NOMO-1 treated with DMSO at 0.1 percent for 48 hours (cell line): Measurements from ENCODE around the gene MYH7.

Experiments used
- DNase-seq: peaks from one replicate; lab custom pipeline; 2025; ENCODE audit not compliant: unreplicated experiment; lab: John Stamatoyannopoulos, UW

MYH7 gene

GRCh38 chr14:23449314-23449713 lies 13.9 kb upstream of the MYH7 start:
- DNase-seq: no peak

DNA sequence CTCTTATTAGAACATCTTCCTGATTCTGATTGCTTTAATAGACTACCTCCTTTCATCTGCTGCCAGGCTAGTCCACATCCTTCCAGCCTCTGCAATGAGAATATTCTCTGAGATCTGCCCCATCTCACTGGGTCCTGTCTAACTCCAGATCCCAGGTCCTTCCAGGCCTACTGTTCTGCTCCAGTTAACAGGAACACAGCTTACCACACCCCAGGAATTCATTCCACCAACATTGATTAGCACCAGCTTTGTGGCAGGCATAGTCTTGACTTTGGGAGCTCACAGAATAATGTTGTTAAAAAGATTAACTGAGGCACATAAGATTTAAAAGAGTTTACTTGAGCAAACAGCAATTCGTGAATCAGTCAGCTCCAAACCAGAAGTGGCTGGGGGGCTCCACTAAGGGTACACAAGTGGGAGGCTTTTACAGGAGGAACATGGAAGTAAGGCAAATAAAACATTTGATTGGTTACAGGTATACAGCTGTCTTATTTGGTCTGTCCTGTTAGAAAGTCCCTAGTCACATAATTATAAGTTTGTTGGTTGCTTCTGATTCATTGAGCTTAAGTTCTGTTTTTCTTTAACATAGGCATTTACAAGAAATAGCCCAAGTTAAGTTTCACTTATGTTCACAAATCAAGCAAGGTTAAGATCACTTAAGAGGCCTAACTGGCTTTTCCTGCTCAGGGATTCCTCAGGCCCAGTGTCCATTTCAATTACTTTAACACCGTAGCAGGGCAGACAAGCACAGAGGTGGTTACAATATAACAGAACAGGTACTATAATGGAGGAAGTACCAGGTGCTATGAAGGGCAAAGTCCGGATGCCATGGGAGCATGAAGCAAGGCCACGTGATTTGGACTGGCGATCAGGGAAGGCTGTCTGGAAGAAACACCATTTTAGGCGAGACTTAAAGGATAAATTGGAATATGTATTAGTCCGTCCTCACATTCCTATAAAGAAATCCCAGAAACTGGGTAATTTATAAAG lies 12.2 kb upstream of the MYH7 start:
- DNase-seq: no peak

- DNase-seq: no peak
Observed at GRCh38 chr14:23446291-23446851, 10.9 kb upstream of the MYH7 start.

DNA sequence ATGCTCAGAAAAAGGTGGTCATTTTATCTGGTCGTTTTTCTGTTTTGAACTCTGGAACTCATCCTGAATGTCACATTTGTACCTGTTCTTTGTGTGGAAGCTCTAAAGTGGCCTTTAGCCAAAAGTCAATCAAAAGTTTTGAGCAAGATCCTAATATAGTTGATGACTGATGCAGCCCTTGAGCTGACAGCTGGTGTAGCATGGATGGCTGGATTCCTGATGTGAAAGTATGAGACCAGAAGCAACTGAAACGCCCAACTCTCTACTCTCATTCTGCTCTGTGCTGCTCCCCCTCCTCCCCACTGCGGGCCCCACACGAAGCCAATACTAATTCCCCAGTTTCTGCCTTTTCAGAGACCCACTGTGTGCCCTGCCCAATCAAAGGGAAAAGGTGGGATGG lies 10.3 kb upstream of the MYH7 start:
- DNase-seq: no peak

- DNase-seq: no peak
Observed at GRCh38 chr14:23444314-23444713, 8.9 kb upstream of the MYH7 start.

GRCh38 chr14:23443881-23444280 lies 8.4 kb upstream of the MYH7 start:
- no peak for DNase-seq

DNA sequence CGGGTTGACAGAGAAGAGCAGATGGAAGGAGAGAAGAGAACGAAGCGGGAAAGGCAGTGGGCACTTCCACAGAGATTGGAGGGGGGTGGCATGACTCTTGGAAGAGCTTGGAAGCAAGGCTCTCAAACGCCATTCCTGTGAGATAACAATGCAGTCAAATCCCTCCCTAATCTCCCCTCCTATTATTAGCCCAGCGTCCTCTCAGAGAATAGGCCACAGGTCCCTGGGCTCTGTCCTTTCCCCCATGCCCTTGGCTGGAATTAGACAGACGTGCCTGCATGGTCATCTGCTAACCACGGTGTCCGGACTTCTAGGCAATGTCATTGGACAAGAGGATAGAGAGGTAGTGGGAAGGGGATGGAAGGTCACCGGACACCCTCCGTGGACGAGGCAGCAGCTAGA lies 8.0 kb upstream of the MYH7 start:
- no peak for DNase-seq

DNA sequence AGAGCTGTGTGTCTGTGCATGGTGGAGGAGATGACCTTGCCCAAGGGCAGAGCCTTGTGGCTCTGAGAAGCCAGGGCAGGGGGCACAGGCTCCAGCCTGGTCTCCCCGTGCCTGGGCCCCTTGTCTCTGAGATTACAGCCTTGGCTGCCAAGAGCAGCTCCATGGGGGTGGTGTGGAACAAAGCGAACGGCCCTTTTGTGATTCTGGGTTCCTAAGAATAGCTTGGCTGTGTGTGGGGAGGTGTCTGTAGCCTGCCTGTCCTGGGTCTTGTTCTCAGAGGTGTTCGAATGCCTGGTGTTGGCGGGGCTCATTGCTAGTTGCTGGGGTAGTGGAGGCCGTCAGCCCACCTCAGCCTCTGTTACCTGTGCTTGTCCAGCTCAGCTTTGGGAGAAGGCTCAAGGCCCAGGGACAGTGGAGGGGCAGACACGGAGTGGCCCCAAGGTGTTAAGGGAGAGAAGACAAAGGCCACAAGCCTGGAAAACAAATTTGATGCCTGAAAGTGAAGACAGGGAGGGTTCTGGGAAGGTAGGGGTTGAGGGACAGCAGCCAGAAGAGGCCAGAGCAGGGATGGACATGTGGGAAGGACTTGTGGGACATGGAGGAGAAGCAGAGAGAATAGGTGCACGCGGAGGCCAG lies 7.4 kb upstream of the MYH7 start:
- DNase-seq: no peak

- no peak for DNase-seq
Observed at GRCh38 chr14:23441076-23441475, 5.6 kb upstream of the MYH7 start.

DNA sequence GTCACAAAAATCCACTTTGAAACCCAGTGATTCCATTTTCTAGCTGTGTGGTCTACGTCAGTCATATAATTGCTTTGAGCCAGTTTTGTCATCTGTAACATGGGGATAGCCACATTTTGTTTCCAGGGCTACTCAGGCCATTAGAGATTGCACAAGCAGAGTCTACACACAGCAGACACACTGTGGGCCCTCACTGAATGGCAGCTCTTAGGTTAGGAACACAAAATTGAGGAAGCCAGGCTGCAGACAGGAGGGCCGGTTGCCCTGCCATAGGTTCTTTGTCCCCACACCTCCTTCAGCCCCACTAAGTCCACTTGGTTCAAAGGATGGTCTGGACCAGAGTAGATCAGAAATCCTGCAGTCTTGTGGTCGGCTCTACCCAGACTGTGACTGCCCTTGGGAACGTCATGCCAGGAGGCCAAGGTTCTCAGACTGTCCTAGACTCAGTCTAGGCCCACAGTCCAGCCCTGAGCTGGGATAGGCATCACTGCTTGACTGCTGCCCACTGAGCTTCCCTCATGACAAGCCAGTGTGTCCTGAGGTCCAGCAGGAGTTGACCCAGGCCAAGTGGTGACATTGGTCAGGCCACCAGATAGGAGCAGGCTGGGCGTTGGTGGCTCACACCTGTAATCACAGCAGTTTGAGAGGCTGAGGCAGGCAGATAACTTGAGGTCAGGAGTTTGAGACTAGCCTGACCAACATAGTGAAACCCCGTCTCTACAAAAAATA lies 3.8 kb upstream of the MYH7 start:
- no peak for DNase-seq

- DNase-seq: no peak
Observed at GRCh38 chr14:23438101-23438971, 2.9 kb upstream of the MYH7 start.

DNA sequence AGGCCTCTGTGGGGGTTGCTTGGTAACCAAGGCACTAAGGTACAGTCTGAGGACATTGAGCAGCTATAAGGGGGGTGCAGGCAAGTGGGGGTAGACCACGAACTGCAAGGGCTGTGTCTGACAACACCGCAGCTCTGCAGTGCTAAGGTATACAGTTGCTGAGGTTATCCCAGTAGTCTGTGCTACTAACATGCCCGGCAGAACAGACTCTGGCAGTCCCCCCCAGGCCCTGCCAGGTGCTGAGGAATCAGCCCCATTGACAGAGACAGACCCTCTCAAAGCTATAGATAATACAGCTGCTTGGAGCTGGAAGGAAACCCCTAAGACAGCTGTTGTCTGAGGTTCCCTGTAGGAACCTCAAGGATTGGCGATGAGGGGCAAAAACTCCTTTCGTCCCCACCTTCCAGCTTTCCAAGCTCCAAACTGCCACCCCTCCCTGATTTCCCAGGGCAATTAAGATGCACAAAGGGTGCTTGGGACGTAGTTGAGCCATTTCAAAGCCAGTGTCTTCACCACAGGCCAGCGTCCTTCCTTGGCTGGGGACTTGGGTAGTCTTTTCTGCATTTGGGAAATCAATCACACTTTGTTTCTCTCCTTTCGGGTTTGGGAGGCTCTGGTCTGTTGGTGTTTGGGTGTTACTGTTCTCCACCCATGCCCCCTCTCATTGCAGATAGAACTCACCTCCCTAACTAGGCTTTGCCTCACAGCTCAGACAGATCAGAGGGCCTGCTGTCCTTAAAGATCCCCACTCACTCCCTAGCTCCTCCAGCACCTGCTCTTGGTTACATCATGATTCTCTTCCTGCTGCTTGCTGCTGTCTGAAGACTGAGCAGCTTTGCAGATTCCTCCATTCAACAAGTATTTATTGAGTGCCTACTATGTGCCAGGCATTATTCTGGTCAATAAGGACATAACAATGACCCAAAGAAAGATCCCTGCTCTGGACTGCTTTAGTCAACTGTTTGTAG lies 2.0 kb upstream of the MYH7 start:
- no peak for DNase-seq

GRCh38 chr14:23436327-23437132 lies 1.1 kb upstream of the MYH7 start:
- no peak for DNase-seq

DNA sequence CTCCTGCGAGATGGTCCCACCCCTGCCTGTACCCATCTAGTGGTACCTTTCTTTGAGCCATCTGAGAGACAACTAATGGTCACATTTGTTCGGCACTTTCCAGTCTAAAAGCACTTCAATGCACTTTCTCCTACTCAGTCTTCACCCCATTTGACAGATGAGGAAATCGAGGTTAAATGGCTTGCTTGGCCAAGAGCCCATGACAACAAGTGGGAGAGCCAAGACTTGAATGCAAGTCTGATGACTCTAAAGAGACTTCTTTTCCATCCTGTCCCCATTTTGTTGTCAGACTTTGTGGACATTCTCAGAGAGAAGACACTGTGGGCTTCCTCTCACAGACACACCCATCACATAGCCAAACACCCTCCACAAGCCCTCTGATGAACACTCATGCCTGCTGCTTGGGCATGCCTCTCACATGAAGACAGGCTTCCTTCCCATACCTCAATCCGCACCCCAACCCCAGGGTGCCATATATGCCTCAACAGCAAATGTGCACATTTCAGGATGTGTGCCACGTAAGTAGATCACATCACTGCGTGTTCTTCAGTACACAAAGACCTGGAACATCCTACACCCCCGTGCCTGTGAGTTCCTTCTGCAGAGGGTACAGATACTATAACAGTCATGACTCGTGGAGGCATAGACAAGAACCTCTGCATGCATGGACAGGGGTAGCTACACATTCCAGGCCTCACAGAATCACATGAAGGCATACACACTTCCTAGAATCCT lies 805 bp downstream of the MYH7 start:
- DNase-seq: no peak

DNA sequence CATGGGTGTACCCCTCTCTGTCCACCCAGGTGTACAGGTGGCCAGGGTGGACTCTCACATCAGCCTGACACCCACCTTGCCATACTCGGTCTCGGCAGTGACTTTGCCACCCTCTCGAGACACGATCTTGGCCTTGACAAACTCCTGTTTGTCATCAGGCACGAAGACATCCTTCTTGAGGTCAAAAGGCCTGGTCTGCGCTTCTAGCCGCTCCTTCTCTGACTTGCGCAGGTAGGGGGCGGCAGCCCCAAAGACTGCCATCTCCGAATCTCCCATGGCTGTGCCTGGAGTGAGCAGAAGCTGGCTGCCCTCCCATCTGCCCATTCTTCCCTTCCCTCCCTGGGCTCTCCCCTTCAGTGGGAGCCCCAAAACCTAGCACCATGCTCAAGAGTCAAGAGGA lies 2.0 kb downstream of the MYH7 start:
- no peak for DNase-seq

GRCh38 chr14:23432946-23433345 lies 2.5 kb downstream of the MYH7 start:
- DNase-seq: no peak

DNA sequence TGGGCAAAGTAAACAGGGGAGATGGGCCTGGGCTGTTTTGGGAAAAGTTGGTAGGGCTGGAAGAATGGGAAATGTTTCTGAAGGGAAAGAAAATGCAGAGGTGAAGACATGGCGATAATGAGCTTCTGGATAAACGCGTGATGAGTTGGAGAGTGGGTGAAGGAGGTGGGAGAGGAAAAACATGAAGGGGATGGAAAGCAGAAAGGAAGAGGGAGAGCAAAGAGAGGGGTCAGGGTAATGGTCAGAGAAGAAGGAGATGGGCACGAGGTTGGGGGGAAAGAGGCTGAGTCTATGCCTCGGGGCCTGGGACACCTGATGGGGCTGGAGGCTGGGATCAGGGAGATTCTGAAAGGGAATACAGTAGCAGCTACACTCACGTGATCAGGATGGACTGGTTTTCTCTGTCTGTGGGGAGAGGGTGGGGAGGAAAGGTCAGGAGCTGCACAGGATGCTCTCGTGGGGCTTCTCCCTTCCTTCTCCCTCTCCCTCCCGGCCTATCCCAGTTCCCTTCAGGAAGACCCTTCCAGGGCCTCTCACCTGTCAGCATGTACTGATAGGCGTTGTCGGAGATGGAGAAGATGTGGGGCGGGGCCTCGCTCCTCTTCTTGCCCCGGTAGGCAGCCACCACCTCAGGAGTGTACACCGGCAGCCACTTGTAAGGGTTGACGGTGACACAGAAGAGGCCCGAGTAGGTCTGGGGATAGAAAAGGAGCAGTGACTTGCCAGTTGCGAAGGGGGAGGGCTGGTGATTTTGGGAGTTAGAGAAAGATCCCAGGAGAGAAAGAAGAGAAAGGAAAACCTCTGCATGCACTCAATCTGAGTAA lies 3.1 kb downstream of the MYH7 start:
- no peak for DNase-seq
